HEK293 (cell line): Measurements from ENCODE around the gene ERMARD.

Experiments used
- BCL6B ChIP-seq: fragments of 450-650 bp; formaldehyde crosslinking; IDR thresholded peaks from 2 replicates; pipeline ENCODE4 v1.5.1; 2017; ENCODE audit warnings: missing biosample characterization, missing genetic modification characterization
- GLI4 ChIP-seq: fragments of 450-650 bp; formaldehyde crosslinking; IDR thresholded peaks from 2 replicates; pipeline ENCODE4 v1.5.1; 2016; ENCODE audit warnings: missing biosample characterization, missing genetic modification characterization
- HIC1 ChIP-seq: fragments of 450-650 bp; formaldehyde crosslinking; IDR thresholded peaks from 2 replicates; pipeline ENCODE4 v1.5.1; 2016; ENCODE audit warnings: missing biosample characterization, missing genetic modification characterization
- INSM2 ChIP-seq: fragments of 450-650 bp; formaldehyde crosslinking; IDR thresholded peaks from 2 replicates; pipeline ENCODE4 v1.5.1; 2016; ENCODE audit warnings: missing biosample characterization, missing genetic modification characterization
- KLF8 ChIP-seq: fragments of 450-650 bp; formaldehyde crosslinking; IDR thresholded peaks from 2 replicates; pipeline ENCODE4 v1.5.1; 2016; ENCODE audit warnings: missing biosample characterization, missing genetic modification characterization
- MEIS1 ChIP-seq: sonication (generic); formaldehyde crosslinking; IDR thresholded peaks from 2 replicates; pipeline ENCODE4 v1.8.1; 2022; ENCODE audit warnings: missing genetic modification reagents, mild to moderate bottlenecking, borderline replicate concordance
- PBX3 ChIP-seq: sonication (generic); formaldehyde crosslinking; IDR thresholded peaks from 2 replicates; pipeline ENCODE4 v1.8.1; 2022; ENCODE audit warnings: mild to moderate bottlenecking, moderate library complexity, missing genetic modification reagents
- ZEB2 ChIP-seq: fragments of 450-650 bp; formaldehyde crosslinking; IDR thresholded peaks from 2 replicates; pipeline ENCODE4 v1.5.1; 2016; ENCODE audit warnings: missing biosample characterization, missing genetic modification characterization
- ZIC2 ChIP-seq: fragments of 450-650 bp; formaldehyde crosslinking; IDR thresholded peaks from 2 replicates; pipeline ENCODE4 v1.5.1; 2016; ENCODE audit warnings: missing biosample characterization, missing genetic modification characterization
- ZNF280D ChIP-seq: fragments of 450-650 bp; formaldehyde crosslinking; IDR thresholded peaks from 2 replicates; pipeline ENCODE4 v1.5.1; 2016; ENCODE audit warnings: missing biosample characterization, missing genetic modification characterization
- ZNF292 ChIP-seq: fragments of 450-650 bp; formaldehyde crosslinking; IDR thresholded peaks from 2 replicates; pipeline ENCODE4 v1.5.1; 2016; ENCODE audit warnings: low read depth, missing biosample characterization, missing genetic modification characterization, borderline replicate concordance
- ZNF335 ChIP-seq: fragments of 450-650 bp; formaldehyde crosslinking; conservative IDR thresholded peaks from 2 replicates; pipeline ENCODE4 v1.5.1; 2016; ENCODE audit warnings: missing biosample characterization, missing genetic modification characterization
- ZNF362 ChIP-seq: fragments of 450-650 bp; formaldehyde crosslinking; IDR thresholded peaks from 2 replicates; pipeline ENCODE4 v1.5.1; 2016; ENCODE audit warnings: missing biosample characterization, missing genetic modification characterization
- ZNF391 ChIP-seq: fragments of 450-650 bp; formaldehyde crosslinking; IDR thresholded peaks from 2 replicates; pipeline ENCODE4 v1.5.1; 2016; ENCODE audit warnings: low read depth, missing biosample characterization, missing genetic modification characterization, borderline replicate concordance
- ZNF394 ChIP-seq: fragments of 450-650 bp; formaldehyde crosslinking; IDR thresholded peaks from 2 replicates; pipeline ENCODE4 v1.5.1; 2016; ENCODE audit warnings: missing biosample characterization, missing genetic modification characterization, mild to moderate bottlenecking, moderate library complexity, borderline replicate concordance
- ZNF473 ChIP-seq: fragments of 450-650 bp; formaldehyde crosslinking; IDR thresholded peaks from 2 replicates; pipeline ENCODE4 v1.5.1; 2017; ENCODE audit warnings: missing biosample characterization, missing genetic modification characterization
- ZNF549 ChIP-seq: fragments of 450-650 bp; IDR thresholded peaks from 2 replicates; pipeline ENCODE4 v1.5.1; 2018; ENCODE audit warnings: missing biosample characterization, missing genetic modification characterization, mild to moderate bottlenecking, inconsistent platforms, moderate library complexity
- ZNF555 ChIP-seq: fragments of 450-650 bp; formaldehyde crosslinking; conservative IDR thresholded peaks from 2 replicates; pipeline ENCODE4 v1.5.1; 2017; ENCODE audit warnings: missing biosample characterization, mild to moderate bottlenecking, missing genetic modification characterization, inconsistent platforms
- ZNF558 ChIP-seq: fragments of 450-650 bp; formaldehyde crosslinking; IDR thresholded peaks from 2 replicates; pipeline ENCODE4 v1.5.1; 2016; ENCODE audit warnings: missing biosample characterization, missing genetic modification characterization
- ZNF560 ChIP-seq: fragments of 450-650 bp; formaldehyde crosslinking; IDR thresholded peaks from 2 replicates; pipeline ENCODE4 v1.5.1; 2017; ENCODE audit warnings: missing biosample characterization, missing genetic modification characterization, borderline replicate concordance
- ZNF660 ChIP-seq: fragments of 450-650 bp; IDR thresholded peaks from 2 replicates; pipeline ENCODE4 v1.5.1; 2018; ENCODE audit warnings: missing biosample characterization, mild to moderate bottlenecking, missing genetic modification characterization
- ZNF664 ChIP-seq: fragments of 450-650 bp; formaldehyde crosslinking; IDR thresholded peaks from 2 replicates; pipeline ENCODE4 v1.5.1; 2016; ENCODE audit warnings: missing biosample characterization, missing genetic modification characterization
- ZNF704 ChIP-seq: fragments of 450-650 bp; formaldehyde crosslinking; IDR thresholded peaks from 2 replicates; pipeline ENCODE4 v1.5.1; 2016; ENCODE audit warnings: missing biosample characterization, missing genetic modification characterization
- ZNF76 ChIP-seq: fragments of 450-650 bp; formaldehyde crosslinking; IDR thresholded peaks from 2 replicates; pipeline ENCODE4; 2016; ENCODE audit warnings: low read depth, missing biosample characterization, missing genetic modification characterization, borderline replicate concordance
- ZNF776 ChIP-seq: fragments of 450-650 bp; formaldehyde crosslinking; IDR thresholded peaks from 2 replicates; pipeline ENCODE4 v1.5.0; 2017; ENCODE audit warnings: missing biosample characterization, missing genetic modification characterization, borderline replicate concordance
- ZNF843 ChIP-seq: fragments of 450-650 bp; formaldehyde crosslinking; IDR thresholded peaks from 2 replicates; pipeline ENCODE4 v1.5.1; 2016; ENCODE audit warnings: missing biosample characterization, missing genetic modification characterization

ERMARD gene

GRCh38 chr6:169800668-169801395 lies 49.4 kb downstream of the ERMARD start (continued):
- TF ChIP-seq GLI4 (no peak), ZNF549 (tag by site-specific recombination) (no peak), ZNF558 (tag by site-specific recombination) (no peak), ZNF280D (tag by site-specific recombination) (no peak), ZNF660 (tag by site-specific recombination) (no peak; the same call in 1 of the 2 replicates), ZEB2 (tag by site-specific recombination) (peak; percentile 58; the same call in 1 of the 2 replicates), ZNF391 (tag by site-specific recombination) (no peak), ZNF473 (no peak), ZIC2 (tag by site-specific recombination) (peak; percentile 52; the same call in 1 of the 2 replicates), ZNF843 (tag by site-specific recombination) (0 out of 2 replicates have a peak, but pooled peaks have one; percentile 41), ZNF704 (tag by site-specific recombination) (no peak), ZNF292 (no peak), ZNF664 (tag by site-specific recombination) (no peak), ZNF394 (tag by site-specific recombination) (peak; percentile 90), MEIS1 (no peak), ZNF776 (tag by site-specific recombination) (no peak), INSM2 (tag by site-specific recombination) (no peak), HIC1 (tag by site-specific recombination) (peak; percentile 31; the same call in 1 of the 2 replicates), ZNF560 (no peak), ZNF555 (tag by site-specific recombination) (no peak), ZNF362 (tag by site-specific recombination) (no peak), BCL6B (tag by site-specific recombination) (no peak), KLF8 (tag by site-specific recombination) (no peak), ZNF76 (tag by site-specific recombination) (no peak), PBX3 (CRISPR knock-in tag) (no peak), ZNF335 (tag by site-specific recombination) (peak; percentile 74)
